ENCODE results near the gene TERT. TPM values are rescaled to one million over a fixed set of nuclear protein-coding genes. Genes with fewer than 3 reads are reported as not detected.
"Not testable (repeated sequence)": the region's sequence is repeated elsewhere in the genome, so short reads cannot be mapped to it uniquely, and the experiment has no call there.

TERT gene
- total RNA-seq, 1 donor from 2014 or later: not detected

- H3K4me3 Mint-ChIP-seq (ENCODE audit: unreplicated experiment); H3K27me3 Mint-ChIP-seq (ENCODE audit: low read depth); DNase-seq (ENCODE audit: low spot score): not testable (repeated sequence)
- Mint-ChIP-seq H3K36me3 (ENCODE audit: low read depth) (peaks cover 47% of the 10 kb centered on the region), H3K4me1 (ENCODE audit: low read depth) (peaks cover 25% of the 10 kb centered on the region), H3K27ac (ENCODE audit: unreplicated experiment) (peak overlapping the region; percentile 90), H3K9me3 (ENCODE audit: low read depth) (peaks cover 22% of the 10 kb centered on the region)
These were observed 32.3 kb upstream of the TERT start for GRCh38 chr5:1326901-1327756.

DNA sequence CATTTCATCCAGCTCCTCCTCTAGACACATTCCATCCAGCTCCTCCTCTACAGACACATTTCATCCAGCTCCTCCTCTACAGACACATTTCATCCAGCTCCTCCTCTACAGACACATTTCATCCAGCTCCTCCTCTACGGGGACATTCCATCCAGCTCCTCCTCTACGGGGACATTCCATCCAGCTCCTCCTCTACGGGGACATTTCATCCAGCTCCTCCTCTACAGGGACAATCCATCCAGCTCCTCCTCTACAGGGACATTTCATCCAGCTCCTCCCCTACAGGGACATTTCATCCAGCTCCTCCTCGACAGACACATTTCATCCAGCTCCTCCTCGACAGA lies 31.6 kb upstream of the TERT start:
- not testable (repeated sequence) for DNase-seq (ENCODE audit: low spot score); H3K27me3 Mint-ChIP-seq (ENCODE audit: low read depth); H3K4me3 Mint-ChIP-seq (ENCODE audit: unreplicated experiment)
- peaks cover 25% of the 10 kb centered on the region for H3K4me1 Mint-ChIP-seq (ENCODE audit: low read depth)
- H3K36me3 Mint-ChIP-seq (ENCODE audit: low read depth): peaks cover 47% of the 10 kb centered on the region
- peak overlapping the region; percentile 90 for H3K27ac Mint-ChIP-seq (ENCODE audit: unreplicated experiment)
- peaks cover 22% of the 10 kb centered on the region for H3K9me3 Mint-ChIP-seq (ENCODE audit: low read depth)

GRCh38 chr5:1325870-1326531 lies 31.1 kb upstream of the TERT start:
- Mint-ChIP-seq H3K9me3 (ENCODE audit: low read depth) (peaks cover 22% of the 10 kb centered on the region), H3K27ac (ENCODE audit: unreplicated experiment) (peak overlapping the region; percentile 90), H3K4me3 (ENCODE audit: unreplicated experiment) (no peak overlapping the region), H3K36me3 (ENCODE audit: low read depth) (peaks cover 50% of the 10 kb centered on the region), H3K27me3 (ENCODE audit: low read depth) (no peaks in the 10 kb centered on the region), H3K4me1 (ENCODE audit: low read depth) (peaks cover 25% of the 10 kb centered on the region)
- TF ChIP-seq, protein P1, sequence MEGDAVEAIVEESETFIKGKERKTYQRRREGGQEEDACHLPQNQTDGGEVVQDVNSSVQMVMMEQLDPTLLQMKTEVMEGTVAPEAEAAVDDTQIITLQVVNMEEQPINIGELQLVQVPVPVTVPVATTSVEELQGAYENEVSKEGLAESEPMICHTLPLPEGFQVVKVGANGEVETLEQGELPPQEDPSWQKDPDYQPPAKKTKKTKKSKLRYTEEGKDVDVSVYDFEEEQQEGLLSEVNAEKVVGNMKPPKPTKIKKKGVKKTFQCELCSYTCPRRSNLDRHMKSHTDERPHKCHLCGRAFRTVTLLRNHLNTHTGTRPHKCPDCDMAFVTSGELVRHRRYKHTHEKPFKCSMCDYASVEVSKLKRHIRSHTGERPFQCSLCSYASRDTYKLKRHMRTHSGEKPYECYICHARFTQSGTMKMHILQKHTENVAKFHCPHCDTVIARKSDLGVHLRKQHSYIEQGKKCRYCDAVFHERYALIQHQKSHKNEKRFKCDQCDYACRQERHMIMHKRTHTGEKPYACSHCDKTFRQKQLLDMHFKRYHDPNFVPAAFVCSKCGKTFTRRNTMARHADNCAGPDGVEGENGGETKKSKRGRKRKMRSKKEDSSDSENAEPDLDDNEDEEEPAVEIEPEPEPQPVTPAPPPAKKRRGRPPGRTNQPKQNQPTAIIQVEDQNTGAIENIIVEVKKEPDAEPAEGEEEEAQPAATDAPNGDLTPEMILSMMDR (IDR thresholded peaks at IDR 0.05): no peak
- peak; percentile 79 for DNase-seq (ENCODE audit: low spot score)

DNA sequence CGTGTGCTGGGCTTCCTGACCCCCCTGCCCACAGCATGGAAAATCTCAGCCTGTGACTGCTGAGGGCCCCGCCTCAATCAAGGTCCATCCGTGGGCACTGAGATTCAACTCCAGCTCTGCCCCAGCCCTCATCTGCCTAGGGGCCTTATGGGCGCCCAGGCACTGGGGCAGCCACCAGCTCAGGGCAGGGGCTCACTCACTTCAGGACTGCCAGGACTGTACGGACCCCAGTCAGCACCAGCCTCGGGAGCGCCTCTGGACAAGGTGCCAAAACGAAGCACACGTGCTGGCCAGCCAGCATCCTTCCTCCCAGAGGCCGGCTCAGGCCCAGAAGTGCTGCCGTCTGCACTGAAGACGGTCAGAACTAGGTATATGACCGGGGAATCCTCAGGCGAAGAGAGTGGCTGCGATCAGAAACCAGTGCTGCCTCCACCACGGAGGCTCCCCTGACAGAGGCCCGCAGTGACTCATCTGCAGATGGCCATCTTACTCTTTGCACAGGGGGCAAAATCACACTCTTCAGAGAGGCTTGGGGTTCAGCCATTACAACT lies 30.4 kb upstream of the TERT start:
- Mint-ChIP-seq H3K4me1 (ENCODE audit: low read depth) (peaks cover 25% of the 10 kb centered on the region), H3K27me3 (ENCODE audit: low read depth) (no peaks in the 10 kb centered on the region), H3K36me3 (ENCODE audit: low read depth) (peaks cover 48% of the 10 kb centered on the region), H3K4me3 (ENCODE audit: unreplicated experiment) (no peak overlapping the region), H3K27ac (ENCODE audit: unreplicated experiment) (no peak overlapping the region), H3K9me3 (ENCODE audit: low read depth) (peaks cover 22% of the 10 kb centered on the region)
- TF ChIP-seq, protein P1 (IDR thresholded peaks at IDR 0.05): no peak
- DNase-seq (ENCODE audit: low spot score): no peak

- H3K27ac Mint-ChIP-seq (ENCODE audit: unreplicated experiment): no peak overlapping the region
- no peak for DNase-seq (ENCODE audit: low spot score)
- TF ChIP-seq, protein P1 (IDR thresholded peaks at IDR 0.05): no peak
- H3K36me3 Mint-ChIP-seq (ENCODE audit: low read depth): peaks cover 48% of the 10 kb centered on the region
- peaks cover 25% of the 10 kb centered on the region for H3K4me1 Mint-ChIP-seq (ENCODE audit: low read depth)
- peaks cover 22% of the 10 kb centered on the region for H3K9me3 Mint-ChIP-seq (ENCODE audit: low read depth)
- H3K27me3 Mint-ChIP-seq (ENCODE audit: low read depth): no peaks in the 10 kb centered on the region
- no peak overlapping the region for H3K4me3 Mint-ChIP-seq (ENCODE audit: unreplicated experiment)
These were observed 29.9 kb upstream of the TERT start for GRCh38 chr5:1324719-1325190.

DNA sequence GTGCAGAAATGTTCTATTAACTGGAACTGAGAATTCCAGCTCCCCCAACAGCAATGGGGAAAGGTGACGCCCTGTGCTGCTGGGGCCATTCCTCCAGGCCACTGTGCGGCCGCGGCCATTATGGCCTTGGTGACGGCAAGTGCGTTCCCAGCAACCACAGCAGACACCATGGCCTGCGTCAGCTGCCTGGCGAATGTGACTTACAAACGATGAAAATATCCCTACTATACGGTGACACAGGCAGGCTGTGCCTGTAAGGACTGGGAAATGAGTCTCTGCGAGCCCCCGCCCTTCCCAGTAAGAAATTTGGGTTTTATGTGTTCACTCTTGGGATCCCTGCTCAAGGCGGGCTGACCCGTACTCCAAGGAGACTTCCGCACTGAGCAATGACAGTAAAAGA lies 29.4 kb upstream of the TERT start:
- no peak overlapping the region for H3K4me3 Mint-ChIP-seq (ENCODE audit: unreplicated experiment)
- H3K27me3 Mint-ChIP-seq (ENCODE audit: low read depth): no peaks in the 10 kb centered on the region
- no peak for DNase-seq (ENCODE audit: low spot score)
- H3K9me3 Mint-ChIP-seq (ENCODE audit: low read depth): peaks cover 22% of the 10 kb centered on the region
- no peak overlapping the region for H3K27ac Mint-ChIP-seq (ENCODE audit: unreplicated experiment)
- TF ChIP-seq, protein P1 (IDR thresholded peaks at IDR 0.05): no peak
- H3K36me3 Mint-ChIP-seq (ENCODE audit: low read depth): peaks cover 48% of the 10 kb centered on the region
- peaks cover 25% of the 10 kb centered on the region for H3K4me1 Mint-ChIP-seq (ENCODE audit: low read depth)
